Activated T-cell treated with anti-CD3 and anti-CD28 coated beads, Interleukin-2, amount 50 U/mL, for 24 hours (primary cell): Measurements from ENCODE around the gene TAX1BP1.
"Not testable (repeated sequence)": the region's sequence is repeated elsewhere in the genome, so short reads cannot be mapped to it uniquely, and the experiment has no call there.

Source experiments
- DNase-seq: peaks from one replicate; pipeline ENCODE4 v3.0.0-alpha.2; 2020
- H3K27ac Mint-ChIP-seq: 2 replicates; pipeline ENCODE4 v1.8.0; 2020; ENCODE audit warnings: mild to moderate bottlenecking, mixed read lengths
- H3K27me3 Mint-ChIP-seq: 2 replicates; pipeline ENCODE4 v1.8.0; 2020; ENCODE audit warnings: mixed read lengths
- H3K36me3 Mint-ChIP-seq: 2 replicates; pipeline ENCODE4 v1.8.0; 2020; ENCODE audit warnings: low read depth, mixed read lengths
- H3K4me1 Mint-ChIP-seq: 2 replicates; pipeline ENCODE4 v1.8.0; 2020; ENCODE audit warnings: low read depth, mixed read lengths
- H3K4me3 Mint-ChIP-seq: 2 replicates; pipeline ENCODE4 v1.8.0; 2020; ENCODE audit warnings: mild to moderate bottlenecking, moderate library complexity, mixed read lengths
- H3K9me3 Mint-ChIP-seq: 2 replicates; pipeline ENCODE4 v1.8.0; 2020; ENCODE audit warnings: mixed read lengths

Gene TAX1BP1

DNA sequence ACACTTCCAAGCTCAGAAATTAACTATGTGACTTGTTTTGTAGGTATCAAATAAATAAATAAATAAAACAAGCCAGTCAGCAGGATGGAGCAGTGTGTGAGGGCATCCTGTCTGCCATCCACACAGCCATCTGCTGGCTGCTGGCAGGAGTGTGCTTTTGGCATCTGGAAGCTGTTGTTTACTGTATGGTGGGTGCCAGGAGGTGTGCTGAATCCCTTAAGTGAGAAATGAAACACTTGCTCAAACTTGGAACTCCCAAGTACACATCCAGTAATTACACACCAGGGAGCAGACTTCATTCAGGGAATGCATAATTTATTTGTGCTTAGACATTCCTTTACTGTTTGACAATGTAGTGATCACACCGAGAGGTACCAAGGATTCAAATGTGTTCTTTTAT lies 16.9 kb upstream of the TAX1BP1 start:
- Mint-ChIP-seq H3K36me3 (no peaks in the 10 kb centered on the region), H3K4me1 (peaks cover 4% of the 10 kb centered on the region)
- DNase-seq, result no peak

DNA sequence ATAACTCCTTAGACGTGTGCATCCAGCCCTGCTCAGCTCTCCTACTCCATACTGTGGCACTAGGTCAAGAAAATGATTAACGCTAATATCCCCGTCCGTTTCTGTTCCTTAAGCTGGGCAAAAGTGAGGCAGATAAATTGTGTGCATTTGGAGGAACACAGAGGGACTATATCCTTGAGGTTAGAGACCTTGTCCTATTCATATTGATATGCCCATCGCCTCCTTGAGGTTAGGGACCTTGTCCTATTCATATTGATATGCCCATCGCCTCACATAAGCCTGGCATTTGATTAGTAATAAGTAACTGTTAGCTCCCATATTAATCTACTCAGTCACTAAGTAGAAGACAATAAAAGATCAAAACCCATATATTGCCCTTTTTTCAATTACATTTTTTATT lies 12.9 kb upstream of the TAX1BP1 start:
- DNase-seq, result no peak
- no peaks in the 10 kb centered on the region for H3K36me3 Mint-ChIP-seq
- H3K4me3 Mint-ChIP-seq, result no peak overlapping the region
- no peaks in the 10 kb centered on the region for H3K27me3 Mint-ChIP-seq
- H3K4me1 Mint-ChIP-seq, result peaks cover 4% of the 10 kb centered on the region
- H3K9me3 Mint-ChIP-seq, result no peaks in the 10 kb centered on the region
- H3K27ac Mint-ChIP-seq, result no peak overlapping the region

More for the DNA sequence above, 16.9 kb upstream of the TAX1BP1 start:
- H3K27me3 Mint-ChIP-seq, result no peaks in the 10 kb centered on the region
- H3K4me3 Mint-ChIP-seq, result no peak overlapping the region
- H3K27ac Mint-ChIP-seq, result no peak overlapping the region
- no peaks in the 10 kb centered on the region for H3K9me3 Mint-ChIP-seq

DNA sequence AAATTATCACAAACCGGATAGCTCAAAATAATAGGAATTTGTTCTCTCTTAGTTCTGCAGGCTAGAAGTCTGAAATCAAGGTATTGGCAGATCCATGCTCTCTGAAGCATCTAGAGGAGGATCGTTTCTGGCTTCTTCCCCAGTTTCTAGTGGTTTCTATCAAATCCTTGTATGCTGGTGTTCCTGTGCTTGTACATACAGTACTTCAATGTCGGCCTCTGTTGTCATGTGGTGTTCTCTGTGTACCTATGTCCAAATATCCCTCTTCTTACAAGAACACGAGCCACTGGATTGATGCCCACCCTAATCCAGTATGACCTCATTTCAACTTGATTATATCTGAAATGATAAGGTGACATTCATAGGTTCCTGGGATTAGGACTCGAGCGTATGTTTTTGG lies 9.8 kb upstream of the TAX1BP1 start:
- Mint-ChIP-seq H3K4me1 (peaks cover 4% of the 10 kb centered on the region), H3K27me3 (no peaks in the 10 kb centered on the region), H3K9me3 (no peaks in the 10 kb centered on the region), H3K36me3 (no peaks in the 10 kb centered on the region), H3K4me3 (no peak overlapping the region), H3K27ac (no peak overlapping the region)
- no peak for DNase-seq

DNA sequence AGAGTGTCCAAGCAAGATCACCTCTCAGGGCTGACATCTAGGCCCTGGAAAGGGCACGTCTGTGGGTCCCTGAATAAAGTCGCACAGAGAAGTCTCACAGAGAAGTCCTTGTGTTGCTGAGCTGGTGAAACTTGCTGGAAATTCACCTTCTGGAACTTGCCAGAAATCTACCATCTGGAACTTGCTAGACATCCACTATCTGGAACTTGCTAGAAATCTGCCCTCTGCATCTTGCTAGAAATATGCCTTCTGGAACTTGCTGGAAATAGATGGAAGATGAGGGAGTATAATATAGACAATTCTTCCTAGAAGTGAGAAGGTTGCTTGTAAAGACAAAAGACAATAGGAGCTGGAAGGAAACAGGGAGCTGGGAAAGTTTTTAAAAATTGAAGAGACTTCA lies 5.4 kb upstream of the TAX1BP1 start:
- no peaks in the 10 kb centered on the region for H3K36me3 Mint-ChIP-seq
- DNase-seq, result no peak
- no peak overlapping the region for H3K4me3 Mint-ChIP-seq
- H3K27ac Mint-ChIP-seq, result no peak overlapping the region
- no peaks in the 10 kb centered on the region for H3K9me3 Mint-ChIP-seq
- peaks cover 7% of the 10 kb centered on the region for H3K4me1 Mint-ChIP-seq
- H3K27me3 Mint-ChIP-seq, result no peaks in the 10 kb centered on the region

DNA sequence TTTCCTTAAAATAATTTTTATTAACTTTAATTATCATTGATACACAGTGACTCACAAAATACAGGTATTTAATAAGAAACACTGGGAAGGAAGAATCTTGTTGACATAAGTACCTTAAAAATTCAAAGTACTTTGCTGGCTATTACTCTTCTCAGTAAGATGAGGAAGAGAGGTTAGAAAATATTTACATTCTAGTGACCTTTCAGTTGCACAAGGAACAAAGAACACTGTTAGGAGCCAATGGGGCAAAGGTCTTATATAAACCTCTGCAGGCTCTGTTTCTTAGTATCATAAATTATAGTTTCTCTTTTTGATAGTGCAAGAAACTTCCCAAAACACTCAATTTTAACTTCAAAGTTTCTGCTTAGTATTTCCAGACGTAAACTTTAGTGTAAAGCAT lies 4.8 kb upstream of the TAX1BP1 start:
- no peaks in the 10 kb centered on the region for H3K9me3 Mint-ChIP-seq
- no peak overlapping the region for H3K4me3 Mint-ChIP-seq
- H3K27me3 Mint-ChIP-seq, result no peaks in the 10 kb centered on the region
- no peak overlapping the region for H3K27ac Mint-ChIP-seq
- DNase-seq, result no peak
- H3K4me1 Mint-ChIP-seq, result peaks cover 7% of the 10 kb centered on the region
- peaks cover 5% of the 10 kb centered on the region for H3K36me3 Mint-ChIP-seq

DNA sequence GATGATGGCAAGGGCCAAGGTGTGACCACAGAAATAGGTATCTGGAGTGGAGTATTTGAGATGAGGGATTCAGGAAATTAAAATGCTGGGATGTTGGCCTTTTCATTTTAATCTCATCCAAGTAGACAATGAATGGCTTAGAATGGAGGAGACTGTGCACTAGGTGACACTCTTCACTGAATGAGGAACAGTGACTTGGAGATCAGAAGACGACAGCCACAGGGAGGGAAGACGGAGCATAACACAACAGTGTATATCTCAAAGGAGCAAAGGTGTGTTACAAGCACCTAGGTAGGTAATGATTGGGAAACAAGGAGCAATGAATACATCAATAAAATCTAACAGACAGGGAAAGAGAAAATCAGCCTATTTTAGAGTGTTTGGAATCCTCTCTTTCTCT lies 4.1 kb upstream of the TAX1BP1 start:
- Mint-ChIP-seq H3K4me3 (no peak overlapping the region), H3K27ac (no peak overlapping the region), H3K27me3 (no peaks in the 10 kb centered on the region), H3K9me3 (no peaks in the 10 kb centered on the region), H3K36me3 (peaks cover 12% of the 10 kb centered on the region), H3K4me1 (peaks cover 10% of the 10 kb centered on the region)
- no peak for DNase-seq

DNA sequence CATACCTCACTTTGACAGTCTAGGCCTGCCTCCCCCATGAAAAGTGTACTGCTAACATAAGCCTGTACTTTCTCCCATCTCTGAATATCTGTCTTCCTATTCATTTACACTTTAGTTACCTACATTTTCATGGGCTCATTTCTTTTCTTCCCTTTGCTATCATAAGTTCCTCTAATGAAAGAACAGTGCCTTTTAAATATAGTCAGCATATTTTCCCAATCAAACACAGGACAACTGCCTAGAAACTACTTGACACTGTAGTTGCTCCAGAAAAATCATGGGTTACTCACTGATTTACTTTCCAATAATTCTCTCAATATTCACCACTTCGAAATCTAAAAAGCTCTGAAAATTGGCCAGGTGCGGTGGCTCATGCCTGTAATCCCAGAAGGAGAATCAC lies 2.8 kb upstream of the TAX1BP1 start:
- Mint-ChIP-seq H3K4me3 (no peak overlapping the region), H3K27ac (no peak overlapping the region), H3K9me3 (no peaks in the 10 kb centered on the region), H3K4me1 (peaks cover 22% of the 10 kb centered on the region), H3K36me3 (peaks cover 19% of the 10 kb centered on the region), H3K27me3 (no peaks in the 10 kb centered on the region)
- no peak for DNase-seq

DNA sequence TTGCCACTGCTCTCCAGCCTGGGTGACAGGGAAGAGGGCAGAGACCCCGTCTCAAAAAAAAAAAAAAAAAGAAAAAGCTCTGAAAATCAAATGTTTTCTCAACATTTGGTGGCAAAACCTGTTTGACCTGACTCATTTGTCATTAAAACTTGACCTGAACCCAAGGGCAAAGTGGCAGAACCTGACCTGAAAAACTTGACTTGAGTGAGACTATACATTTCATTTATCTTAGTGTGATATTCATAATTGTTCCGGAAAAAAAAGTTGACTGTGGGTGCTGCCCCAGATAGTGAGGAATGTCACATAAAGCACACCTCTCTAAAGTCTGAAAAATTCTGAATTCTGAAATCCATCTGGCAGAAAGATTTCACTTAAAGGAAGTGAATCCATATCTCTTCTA lies 2.3 kb upstream of the TAX1BP1 start:
- Mint-ChIP-seq H3K4me3 (no peak overlapping the region), H3K9me3 (no peaks in the 10 kb centered on the region), H3K27me3 (no peaks in the 10 kb centered on the region), H3K27ac (no peak overlapping the region), H3K4me1 (peaks cover 27% of the 10 kb centered on the region), H3K36me3 (peaks cover 24% of the 10 kb centered on the region)
- DNase-seq, result no peak

DNA sequence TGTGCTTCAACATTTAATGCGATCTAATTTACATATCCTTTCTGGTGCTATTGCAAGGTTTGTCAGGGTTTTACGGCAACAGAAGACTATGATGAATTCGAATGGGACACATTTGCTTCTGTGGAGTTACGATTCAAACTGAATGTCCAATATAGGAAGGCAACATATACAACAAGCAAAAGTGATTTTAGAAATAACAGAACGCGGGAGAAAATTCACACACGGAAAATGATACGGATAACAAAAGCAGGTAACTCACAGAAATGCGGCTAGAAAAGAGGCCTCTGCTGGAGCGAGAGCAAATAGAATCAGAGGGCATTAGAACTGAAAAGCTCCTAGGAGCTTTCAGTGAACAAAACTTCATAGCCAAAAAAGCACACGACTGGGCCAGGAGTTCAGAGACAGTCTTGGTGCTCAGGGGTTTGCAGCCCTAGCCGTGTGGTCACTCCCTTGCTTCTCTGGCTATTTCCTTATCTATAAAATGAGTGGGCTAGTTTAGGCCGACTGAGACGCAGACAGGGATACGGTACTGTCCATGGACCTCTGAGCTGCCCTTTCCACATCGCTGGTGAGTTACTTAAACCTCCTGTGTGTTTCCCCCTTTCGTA lies 557 bp upstream of the TAX1BP1 start:
- H3K4me3 Mint-ChIP-seq, result peak overlapping the region; percentile 93

DNA sequence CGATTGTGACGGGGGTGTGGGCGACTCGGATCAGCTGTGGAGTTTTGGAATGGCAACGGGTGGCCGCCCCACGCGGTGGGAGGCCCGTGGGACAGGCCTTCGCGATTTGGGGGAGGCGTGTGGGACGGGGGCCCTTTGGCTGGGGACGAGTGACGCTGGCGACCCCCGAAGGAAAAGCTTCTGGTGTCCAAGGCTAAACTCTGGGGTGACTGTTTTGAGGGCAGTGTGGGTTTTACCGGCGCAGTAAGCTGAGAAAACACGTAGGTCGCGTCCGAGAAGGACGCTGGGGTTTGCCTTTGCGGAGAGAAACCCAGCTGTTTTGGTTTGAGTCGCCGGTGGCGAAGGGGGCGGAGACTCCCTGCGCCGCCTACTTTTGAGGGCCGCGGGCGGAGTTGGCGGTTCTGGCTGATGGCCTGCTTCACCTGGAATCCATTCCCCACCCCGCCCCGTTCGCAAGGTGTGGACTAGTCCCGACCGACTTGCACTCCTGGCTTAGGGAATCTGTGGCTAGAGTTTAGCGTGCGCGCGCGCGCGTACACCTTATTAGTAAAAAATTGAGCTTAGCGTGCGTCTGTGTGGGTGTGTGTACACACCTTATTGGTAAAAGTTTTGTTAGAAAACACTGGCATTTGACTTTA lies 606 bp downstream of the TAX1BP1 start:
- peak; percentile 90 for DNase-seq
- Mint-ChIP-seq H3K27me3 (no peaks in the 10 kb centered on the region), H3K4me1 (peaks cover 42% of the 10 kb centered on the region), H3K36me3 (peaks cover 30% of the 10 kb centered on the region), H3K27ac (peak overlapping the region; percentile 99), H3K9me3 (no peaks in the 10 kb centered on the region), H3K4me3 (peak overlapping the region; percentile 93)

More for the DNA sequence above, 557 bp upstream of the TAX1BP1 start:
- peaks cover 30% of the 10 kb centered on the region for H3K36me3 Mint-ChIP-seq
- H3K4me1 Mint-ChIP-seq, result peaks cover 36% of the 10 kb centered on the region
- peak overlapping the region; percentile 99 for H3K27ac Mint-ChIP-seq
- DNase-seq, result no peak
- H3K27me3 Mint-ChIP-seq, result no peaks in the 10 kb centered on the region
- H3K9me3 Mint-ChIP-seq, result no peaks in the 10 kb centered on the region

DNA sequence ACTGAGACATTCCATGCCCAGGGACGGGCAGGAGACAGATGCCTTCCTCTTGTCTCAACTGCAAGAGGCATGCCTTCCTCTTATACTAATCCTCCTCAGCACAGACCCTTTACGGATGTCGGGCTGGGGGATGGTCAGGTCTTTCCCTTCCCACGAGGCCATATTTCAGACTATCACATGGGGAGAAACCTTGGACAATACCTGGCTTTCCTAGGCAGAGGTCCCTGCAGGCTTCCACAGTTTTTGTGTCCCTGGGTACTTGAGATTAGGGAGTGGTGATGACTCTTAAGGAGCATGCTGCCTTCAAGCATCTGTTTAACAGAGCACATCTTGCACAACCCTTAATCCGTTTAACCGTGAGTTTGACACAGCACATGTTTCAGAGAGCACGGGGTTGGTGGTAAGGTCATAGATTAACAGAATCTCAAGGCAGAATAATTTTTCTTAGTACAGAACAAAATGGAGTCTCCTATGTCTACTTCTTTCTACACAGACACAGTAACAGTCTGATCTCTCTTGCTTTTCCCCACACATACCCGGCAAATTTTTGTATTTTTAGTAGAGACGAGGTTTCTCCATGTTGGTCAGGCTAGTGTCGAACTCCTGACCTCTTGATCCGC lies 2.2 kb downstream of the TAX1BP1 start:
- Mint-ChIP-seq H3K4me1 (peaks cover 52% of the 10 kb centered on the region), H3K36me3 (peaks cover 30% of the 10 kb centered on the region), H3K4me3 (peak overlapping the region; percentile 93)
- H3K9me3 Mint-ChIP-seq, H3K27ac Mint-ChIP-seq, DNase-seq, H3K27me3 Mint-ChIP-seq: not testable (repeated sequence)

DNA sequence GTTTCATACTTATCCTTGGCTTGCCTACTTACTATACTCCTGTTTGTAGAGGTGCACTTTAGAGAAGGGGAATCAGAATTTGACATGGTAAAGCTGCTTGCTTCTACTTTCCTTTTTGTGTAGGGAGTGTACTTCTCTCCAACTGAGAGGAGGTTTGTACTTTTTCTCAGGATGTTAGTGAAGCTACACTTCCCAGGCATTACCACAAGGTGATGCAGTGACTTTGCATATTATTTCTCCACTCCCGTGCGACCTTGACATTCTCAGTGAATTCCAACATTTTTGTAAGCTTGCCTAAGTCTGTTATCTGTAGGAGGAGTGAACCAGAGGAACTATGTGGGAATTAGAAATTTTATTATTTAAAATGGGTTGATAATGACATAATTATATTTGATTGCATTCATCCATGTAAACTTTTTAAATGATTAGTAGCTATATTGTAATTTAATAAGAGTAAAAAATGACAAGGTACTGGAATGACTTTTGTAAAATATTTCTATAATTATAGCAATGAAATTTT lies 5.2 kb downstream of the TAX1BP1 start:
- DNase-seq, result no peak
- Mint-ChIP-seq H3K4me3 (no peak overlapping the region), H3K27ac (peak overlapping the region; percentile 48)

DNA sequence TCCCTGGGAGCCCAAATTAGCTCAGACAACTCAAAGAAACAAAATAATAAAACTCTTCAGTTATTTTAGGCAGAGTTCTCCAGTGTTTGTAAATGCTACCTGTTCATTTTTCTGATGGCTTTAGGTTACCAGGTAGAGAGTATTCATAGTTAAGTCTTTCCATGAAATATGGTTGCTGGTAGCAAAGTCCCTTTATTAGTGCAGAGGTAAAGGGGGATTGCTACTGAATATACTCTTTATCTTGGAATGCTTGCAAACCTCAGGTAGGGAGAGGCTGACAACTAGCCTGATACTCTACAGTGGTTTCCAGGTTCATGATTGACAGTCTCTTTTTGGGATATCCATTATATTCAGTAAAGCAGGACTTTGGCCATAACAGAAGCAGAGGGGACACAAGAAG lies 6.5 kb downstream of the TAX1BP1 start:
- Mint-ChIP-seq H3K4me3 (no peak overlapping the region), H3K27ac (peak overlapping the region; percentile 2), H3K9me3 (no peaks in the 10 kb centered on the region), H3K36me3 (peaks cover 44% of the 10 kb centered on the region), H3K4me1 (peaks cover 58% of the 10 kb centered on the region), H3K27me3 (no peaks in the 10 kb centered on the region)
- DNase-seq, result no peak

More for the DNA sequence above, 5.2 kb downstream of the TAX1BP1 start:
- H3K4me1 Mint-ChIP-seq, result peaks cover 60% of the 10 kb centered on the region
- no peaks in the 10 kb centered on the region for H3K9me3 Mint-ChIP-seq
- H3K36me3 Mint-ChIP-seq, result peaks cover 45% of the 10 kb centered on the region
- H3K27me3 Mint-ChIP-seq, result no peaks in the 10 kb centered on the region

DNA sequence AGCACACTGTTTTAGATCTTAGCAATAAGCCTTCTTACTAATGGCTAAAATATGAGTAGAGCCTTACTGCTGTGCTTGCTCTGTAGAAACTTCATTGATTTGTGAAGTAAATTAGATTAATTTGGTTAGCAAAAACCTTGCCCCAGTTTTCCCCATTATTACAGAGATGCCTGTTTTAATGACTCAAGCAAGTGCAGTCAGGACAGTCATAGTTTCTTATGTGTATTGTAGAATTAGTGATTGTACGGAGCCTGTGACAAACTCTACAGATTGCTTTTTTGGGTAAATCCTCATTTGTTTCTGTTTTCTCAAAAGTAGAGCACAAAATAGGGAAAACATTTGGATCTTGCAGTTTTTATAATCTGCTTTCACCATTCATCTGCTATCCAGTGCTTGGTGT lies 7.0 kb downstream of the TAX1BP1 start:
- H3K36me3 Mint-ChIP-seq, result peaks cover 47% of the 10 kb centered on the region
- no peaks in the 10 kb centered on the region for H3K9me3 Mint-ChIP-seq
- peaks cover 55% of the 10 kb centered on the region for H3K4me1 Mint-ChIP-seq
- H3K27me3 Mint-ChIP-seq, result no peaks in the 10 kb centered on the region
- H3K27ac Mint-ChIP-seq, result peak overlapping the region; percentile 2
- DNase-seq, result no peak
- H3K4me3 Mint-ChIP-seq, result no peak overlapping the region
